Dermis blood vessel endothelial cell (primary cell): Measurements from ENCODE around the gene TRPM7. TPM values are rescaled to one million over a fixed set of nuclear protein-coding genes. Genes with fewer than 3 reads are reported as not detected.
"Not testable (repeated sequence)": the region's sequence is repeated elsewhere in the genome, so short reads cannot be mapped to it uniquely, and the experiment has no call there.

Experiments
- DNase-seq: peaks from one replicate; pipeline ENCODE4 v3.0.0; 2010
- total RNA-seq: library from RNA; depleted of rRNA; stranded (reverse); fragments of >200 nt; gene quantifications from 2 replicates; pipeline ENCODE4 v1.2.3, GENCODE V29; 2014

TRPM7 gene
- total RNA-seq, 1 donor from 2014 or later: 40.2 TPM

DNA sequence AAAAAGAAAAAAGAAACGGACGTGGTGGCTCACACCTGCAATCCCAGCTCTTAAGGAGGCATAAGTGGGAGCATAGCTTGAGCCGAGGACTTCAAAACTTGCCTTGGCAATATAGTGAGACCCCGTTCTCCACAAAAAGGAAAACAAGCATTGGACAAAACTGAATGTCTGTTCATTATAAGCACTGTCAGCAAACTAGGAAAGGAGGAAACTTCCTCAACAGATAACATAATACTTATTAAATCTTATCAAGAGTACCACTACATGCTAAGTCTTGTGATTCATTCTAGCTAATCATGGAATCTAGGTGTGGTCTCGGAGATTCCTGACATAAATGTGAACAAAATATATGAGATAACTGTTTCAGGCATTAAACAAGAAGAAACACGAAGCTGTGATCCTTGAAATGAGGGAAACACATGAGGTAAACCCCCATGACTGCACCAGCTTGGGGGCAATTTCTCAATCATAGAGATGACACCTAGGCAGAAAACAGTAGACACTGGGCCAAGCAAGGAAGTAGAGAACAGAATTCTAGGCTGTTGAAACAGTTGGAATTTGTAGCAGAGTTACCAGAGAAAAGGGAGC, 33.3 kb downstream of the TRPM7 start:
- DNase-seq: no peak

- no peak for DNase-seq
These were observed 33.9 kb downstream of the TRPM7 start for GRCh38 chr15:50652671-50653070.

- DNase-seq: no peak
These were observed 45.3 kb downstream of the TRPM7 start for GRCh38 chr15:50641318-50641717.

DNA sequence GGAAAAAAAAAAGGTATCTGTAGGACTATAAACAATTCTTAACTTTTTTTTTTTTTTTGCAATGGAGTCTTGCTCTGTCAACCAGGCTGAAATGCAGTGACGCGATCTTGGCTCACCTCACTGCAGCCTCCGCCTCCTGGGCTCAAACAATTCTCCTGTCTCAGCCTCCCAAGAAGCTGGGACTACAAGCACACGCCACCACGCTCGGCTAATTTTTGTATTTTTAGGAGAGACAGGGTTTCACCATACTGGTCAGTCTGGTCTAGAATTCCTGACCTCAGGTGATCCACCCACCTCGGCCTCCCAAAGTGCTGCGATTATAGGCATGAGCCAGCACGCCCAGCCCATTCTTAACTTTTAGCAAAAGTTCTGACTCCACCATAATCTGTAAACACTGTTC, 50.5 kb downstream of the TRPM7 start:
- no peak for DNase-seq

DNA sequence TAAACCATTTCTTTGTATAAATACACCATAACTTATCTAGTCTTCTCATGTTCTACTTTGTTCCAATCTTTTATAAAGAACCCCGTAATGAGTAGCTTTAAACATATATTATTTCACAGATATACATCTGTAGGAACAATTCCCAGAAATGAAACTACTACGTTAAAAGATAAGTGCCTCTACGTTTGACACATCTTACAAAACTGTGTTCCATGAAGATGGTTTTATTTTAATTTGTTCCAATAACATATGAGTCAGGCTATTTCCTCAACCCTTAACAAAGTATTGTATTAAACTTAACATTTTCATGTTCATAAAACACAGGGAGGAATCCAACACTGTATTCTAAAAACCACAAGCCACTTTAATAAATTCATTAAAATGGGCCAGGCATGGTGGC, 52.9 kb downstream of the TRPM7 start:
- DNase-seq: peak; percentile 21

- no peak for DNase-seq
These were observed 58.2 kb downstream of the TRPM7 start for GRCh38 chr15:50628421-50628820.

DNA sequence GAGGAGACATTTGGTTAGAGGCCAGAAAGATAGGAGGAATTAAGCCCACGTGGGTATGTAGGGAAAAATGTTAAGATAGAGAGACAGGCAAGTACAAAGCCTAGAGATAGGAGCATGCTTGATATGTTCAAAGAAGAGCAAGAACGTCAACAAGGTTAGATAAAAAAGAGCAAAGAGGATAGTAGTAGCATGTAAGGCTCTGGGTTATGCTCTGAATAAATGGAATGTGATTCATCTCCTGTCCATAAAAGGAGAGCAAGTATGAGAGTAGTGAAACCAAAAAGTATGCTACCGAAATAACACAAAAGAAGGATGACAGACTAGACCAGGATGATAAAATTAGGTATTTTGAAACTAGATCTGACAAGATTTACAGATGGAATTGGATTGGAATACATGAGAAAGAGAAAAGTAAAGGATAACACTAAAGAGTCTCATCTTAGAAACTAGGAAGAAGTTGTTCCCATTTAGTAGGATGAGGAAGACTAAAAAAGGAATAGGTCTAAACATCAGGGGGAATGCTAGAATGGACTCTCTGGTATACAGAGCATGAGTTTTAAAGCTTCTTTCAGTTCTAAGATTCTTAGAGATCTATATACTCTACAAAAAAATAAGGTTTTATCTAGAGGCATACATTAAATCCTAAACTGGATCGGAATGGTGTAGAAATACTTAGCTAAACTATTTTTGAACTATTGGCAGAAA, 59.1 kb downstream of the TRPM7 start:
- peak; percentile 1 for DNase-seq

- no peak for DNase-seq
These were observed 61.9 kb downstream of the TRPM7 start for GRCh38 chr15:50624616-50625168.

GRCh38 chr15:50622361-50622943, 64.1 kb downstream of the TRPM7 start:
- peak; percentile 44 for DNase-seq

DNA sequence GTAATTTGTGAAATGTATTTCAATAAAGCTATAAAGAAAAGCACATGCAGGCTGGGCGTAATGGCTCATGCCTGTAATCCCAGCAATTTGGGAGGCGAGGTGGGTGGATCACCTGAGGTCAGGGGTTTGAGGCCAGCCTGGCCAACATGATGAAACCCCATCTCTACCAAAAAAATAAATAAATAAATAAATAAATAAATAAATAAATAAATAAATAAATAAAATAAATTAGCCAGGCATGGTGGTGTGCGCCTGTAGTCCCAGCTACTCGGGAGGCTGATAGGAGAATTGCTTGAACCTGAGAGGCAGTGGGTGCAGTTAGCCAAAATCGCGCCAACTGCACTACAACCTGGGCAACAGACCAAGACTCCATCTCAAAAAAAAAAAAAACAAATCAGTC, 69.6 kb downstream of the TRPM7 start:
- DNase-seq: not testable (repeated sequence)

DNA sequence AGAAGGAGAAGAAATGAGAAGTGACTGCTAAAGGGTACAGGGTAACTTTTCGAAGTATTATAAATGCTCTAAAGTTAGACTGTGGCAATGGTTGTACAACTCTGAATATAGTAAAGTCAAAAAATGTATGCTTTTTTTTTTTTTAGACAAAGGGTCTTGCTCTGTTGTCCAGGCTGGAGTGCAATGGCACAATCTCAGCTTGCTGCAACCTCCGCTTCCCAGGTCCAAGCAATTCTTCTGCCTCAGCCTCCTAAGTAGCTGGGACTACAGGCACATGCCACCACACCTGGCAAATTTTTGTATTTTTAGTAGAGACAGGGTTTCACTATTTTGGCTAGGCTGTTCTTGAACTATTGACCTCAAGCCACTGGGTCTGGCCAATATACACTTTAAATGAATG, 70.0 kb downstream of the TRPM7 start:
- not testable (repeated sequence) for DNase-seq

DNA sequence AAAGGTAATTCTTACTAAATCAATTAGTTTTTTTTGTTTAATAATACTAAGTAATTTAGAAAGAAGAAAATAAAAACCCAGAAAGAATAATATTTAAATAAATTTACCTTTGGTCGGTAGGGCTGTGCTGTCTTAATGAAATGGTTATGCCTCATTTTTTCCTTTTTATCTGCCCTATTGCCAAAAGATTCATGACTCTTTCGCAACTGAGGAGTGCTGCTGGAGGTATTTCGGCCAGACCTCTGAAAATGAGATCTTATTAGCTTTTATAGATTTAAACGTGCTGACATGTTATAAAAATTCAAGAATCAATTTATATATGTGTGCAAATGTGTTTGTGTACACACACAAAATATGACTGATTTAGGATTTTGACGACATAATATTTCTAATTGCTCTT, 73.0 kb downstream of the TRPM7 start:
- DNase-seq: no peak

DNA sequence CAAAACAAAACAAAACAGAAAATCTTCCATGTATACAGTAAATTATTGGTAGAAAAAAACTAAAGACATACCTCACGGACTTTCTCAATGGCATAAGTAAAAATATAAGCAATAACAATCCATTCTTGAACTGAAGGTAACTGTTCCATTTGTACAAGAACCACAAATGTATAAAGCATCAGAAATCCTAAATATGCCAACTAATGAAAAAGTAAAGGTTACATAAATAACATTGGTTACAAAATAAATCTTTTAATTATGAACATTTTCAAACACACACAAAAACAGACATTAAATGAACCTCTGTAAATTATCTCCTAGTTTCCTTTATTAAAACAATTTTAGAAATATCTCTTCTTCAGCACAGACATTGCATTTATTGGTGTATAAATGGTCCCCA, 79.5 kb downstream of the TRPM7 start:
- DNase-seq: no peak

DNA sequence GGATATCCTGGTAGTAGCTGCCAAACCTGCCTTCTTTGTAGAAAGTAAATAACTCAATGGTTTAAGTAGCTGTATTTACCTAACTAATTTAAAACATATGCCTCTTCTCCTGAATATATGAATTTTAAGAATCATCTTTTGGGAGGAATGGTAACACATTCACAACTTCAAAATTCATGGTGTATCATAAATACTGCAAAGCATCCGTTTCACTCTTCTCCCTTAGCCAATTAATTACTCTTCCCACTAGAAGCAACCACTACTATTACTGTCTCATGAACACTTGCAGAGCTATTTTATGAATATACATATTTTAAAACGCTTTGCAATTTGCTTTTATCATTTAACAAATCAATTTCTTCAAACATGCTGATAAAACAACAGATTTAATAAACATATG, 81.1 kb downstream of the TRPM7 start:
- DNase-seq: no peak

DNA sequence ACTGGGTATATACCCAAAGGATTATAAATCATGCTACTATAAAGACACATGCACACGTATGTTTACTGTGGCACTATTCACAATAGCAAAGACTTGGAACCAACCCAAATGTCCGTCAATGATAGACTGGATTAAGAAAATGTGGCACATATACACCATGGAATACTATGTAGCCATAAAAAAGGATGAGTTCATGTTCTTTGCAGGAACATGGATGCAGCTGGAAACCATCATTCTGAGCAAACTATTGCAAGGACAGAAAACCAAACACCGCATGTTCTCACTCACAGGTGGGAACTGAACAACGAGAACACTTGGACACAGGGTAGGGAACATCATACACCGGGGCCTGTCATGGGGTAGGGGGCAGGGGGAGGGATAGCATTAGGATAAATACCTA, 84.6 kb downstream of the TRPM7 start:
- DNase-seq: not testable (repeated sequence)

DNA sequence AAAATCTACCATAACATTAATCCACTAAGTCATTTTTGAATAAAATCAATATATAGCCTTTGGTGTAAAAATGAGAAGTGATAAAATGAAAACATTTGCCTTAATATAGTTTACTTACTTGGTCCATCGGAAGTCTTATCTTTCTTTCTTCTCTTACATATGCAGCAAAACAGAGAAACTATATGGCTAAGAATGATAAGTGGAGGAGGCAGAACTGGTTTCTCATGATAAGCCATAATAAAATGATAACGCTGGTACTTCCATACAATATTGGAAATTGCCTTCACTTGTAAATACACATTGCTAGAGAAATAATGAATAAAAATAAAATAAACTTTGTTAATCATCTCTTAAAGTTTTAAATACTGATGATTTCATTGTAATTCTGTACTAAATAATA, 92.3 kb downstream of the TRPM7 start:
- no peak for DNase-seq

DNA sequence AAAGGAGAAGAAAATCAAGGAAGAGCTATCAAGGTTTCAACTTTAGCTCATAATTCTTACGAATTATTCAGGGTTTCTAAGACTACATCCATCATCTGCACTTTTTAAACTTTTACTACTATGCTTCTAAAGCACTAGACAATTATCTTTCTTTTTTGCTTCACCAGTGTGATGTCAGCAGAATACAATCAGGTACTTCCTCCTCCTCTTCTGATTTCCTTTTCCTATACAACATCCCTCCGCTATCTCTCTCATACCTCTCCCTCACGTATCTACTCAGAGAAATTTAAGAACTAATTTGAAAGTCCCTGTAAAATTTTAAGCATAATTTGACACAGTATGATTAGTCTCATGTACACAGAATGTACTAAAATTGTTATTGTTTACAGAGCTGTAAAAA, 92.8 kb downstream of the TRPM7 start:
- no peak for DNase-seq

- DNase-seq: no peak
These were observed 96.3 kb downstream of the TRPM7 start for GRCh38 chr15:50590288-50590687.

- no peak for DNase-seq
These were observed 109.1 kb downstream of the TRPM7 start for GRCh38 chr15:50577492-50577891.

- no peak for DNase-seq
These were observed 110.4 kb downstream of the TRPM7 start for GRCh38 chr15:50576166-50576565.

- DNase-seq: not testable (repeated sequence)
These were observed 112.8 kb downstream of the TRPM7 start for GRCh38 chr15:50573842-50574241.

DNA sequence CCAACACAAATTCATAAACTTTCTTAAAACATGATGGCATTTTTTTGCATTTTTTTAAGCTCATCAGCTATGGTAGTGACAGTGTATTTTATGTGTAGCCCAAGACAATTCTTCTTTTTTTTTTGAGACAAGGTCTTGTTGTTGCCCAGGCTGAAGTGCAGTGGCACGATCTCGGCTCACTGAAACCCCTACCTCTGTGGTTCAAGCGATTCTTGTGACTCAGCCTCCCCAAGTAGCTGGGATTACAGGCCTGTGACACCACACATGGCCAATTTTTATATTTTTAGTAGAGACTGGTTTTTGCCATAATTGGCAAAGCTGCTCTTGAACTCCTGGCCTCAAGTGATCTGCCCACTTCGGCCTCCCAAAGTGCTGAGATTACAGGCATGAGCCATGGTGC, 122.8 kb downstream of the TRPM7 start:
- DNase-seq: no peak

GRCh38 chr15:50562735-50563640, 123.6 kb downstream of the TRPM7 start:
- DNase-seq: no peak
